Anterior cingulate cortex (tissue), 58 donors: ENCODE data around the gene HTRA2.

Experiments used
- DNase-seq, 58 donors: peaks; one replicate each; lab custom pipeline; 2025; lab: John Stamatoyannopoulos, UW

The HTRA2 gene

DNA sequence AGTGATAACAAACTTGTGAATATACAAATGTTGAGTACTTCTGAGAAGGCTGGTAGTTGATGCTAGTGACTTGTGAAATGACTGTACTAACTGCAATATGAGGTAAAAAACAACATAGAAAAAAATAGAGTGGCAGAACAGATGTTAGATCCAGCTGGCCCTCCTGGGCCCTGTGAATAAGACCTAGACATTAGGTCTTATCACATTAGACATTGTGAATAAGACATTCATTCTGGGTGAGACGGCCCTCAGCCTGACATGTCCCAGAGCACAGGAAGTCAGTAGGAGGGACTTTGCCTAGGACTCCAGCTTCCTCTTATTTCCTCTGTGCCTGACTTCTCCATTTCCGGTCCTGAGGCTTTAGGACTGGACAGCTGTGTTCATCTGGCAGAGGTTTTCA is 47.7 kb downstream of the HTRA2 start:
- DNase-seq: no peak

DNA sequence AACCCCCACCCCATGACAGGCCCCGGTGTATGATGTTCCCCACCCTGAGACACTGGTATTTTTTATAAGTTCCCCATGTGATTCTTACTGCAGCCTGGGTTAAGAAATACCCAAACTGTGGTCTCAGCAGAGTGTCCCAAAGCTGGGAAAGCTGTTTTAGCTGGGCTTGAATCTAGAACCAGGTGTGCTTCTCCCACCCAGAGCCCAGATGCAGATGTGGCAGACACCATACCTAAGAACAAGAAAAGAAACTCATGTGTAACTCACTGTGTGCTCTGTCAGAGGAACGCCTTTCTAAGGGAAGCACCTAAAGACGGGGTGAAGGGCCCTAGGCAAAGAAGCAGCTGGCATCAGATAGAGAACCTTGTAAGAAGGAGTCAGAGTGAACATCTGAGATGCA is 48.7 kb downstream of the HTRA2 start:
- DNase-seq: no peak

DNA sequence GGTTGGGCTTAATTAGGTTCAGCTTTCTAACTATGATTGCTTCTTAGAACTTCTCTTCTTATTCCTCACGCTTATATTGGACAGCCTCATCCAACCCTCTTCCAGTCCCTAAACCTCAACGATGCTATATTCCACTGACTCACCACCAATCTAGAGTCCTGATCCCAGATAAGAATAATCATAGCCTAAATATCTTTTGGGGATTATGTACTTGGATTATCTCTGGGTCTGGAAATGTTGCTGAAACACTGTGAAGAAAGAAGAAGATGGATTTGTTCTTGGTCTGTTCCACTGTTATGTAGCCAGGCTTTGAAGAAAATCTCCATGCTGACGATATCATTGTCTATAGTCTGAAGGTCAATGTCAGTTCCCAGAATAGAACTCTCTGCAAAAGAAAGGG is 51.7 kb downstream of the HTRA2 start:
- DNase-seq: no peak

DNA sequence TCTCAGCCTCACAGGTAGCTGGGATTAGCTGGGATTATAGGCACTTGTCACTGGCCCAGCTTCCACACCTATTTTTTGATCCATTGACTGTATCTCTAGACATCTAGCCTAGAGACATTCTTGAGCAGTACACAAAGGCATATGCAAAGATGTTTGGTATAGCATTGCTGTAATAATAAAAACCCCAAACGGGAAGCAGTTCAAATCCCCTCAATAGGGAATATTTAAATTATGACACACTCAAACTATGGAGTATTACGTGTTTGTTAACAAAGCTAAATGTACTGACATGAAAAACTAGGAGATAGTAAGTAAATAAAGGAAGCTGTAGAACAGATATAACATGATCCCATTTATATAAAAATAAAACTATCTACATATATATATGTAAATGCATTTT is 52.5 kb downstream of the HTRA2 start:
- no peak for DNase-seq
